ENCODE results near the gene PAIP2.
A peak's percentile ranks its signal among the peaks of the same experiment; 100 is the strongest.
"Not testable (repeated sequence)": the region's sequence is repeated elsewhere in the genome, so short reads cannot be mapped to it uniquely, and the experiment has no call there.

PAIP2 gene

GRCh38 chr5:139341689-139342422 is at the start of gene PAIP2:
Gene PAIP2 (plus strand): TSS chr5:139341854. CDS start chr5:139363785, 21,931 bp downstream.
- DNase-seq (ENCODE audit: low read depth in 3 of 3) = peak; percentile 92 to 98 (median 97)

- no peak for DNase-seq (ENCODE audit: low read depth in 3 of 3)
These were observed 48.5 kb upstream of the PAIP2 start for GRCh38 chr5:139293202-139293506.

- DNase-seq (ENCODE audit: low read depth in 3 of 3) = peak; percentile 88 to 93 (median 91)
These were observed 47.9 kb upstream of the PAIP2 start, which contains the start of gene MATR3 for GRCh38 chr5:139293507-139294373. Gene MATR3 (plus strand): TSS chr5:139293740. CDS start chr5:139307416, 13,676 bp downstream.

- peak in 2 of 3 experiments; percentile 40 to 45 for DNase-seq (ENCODE audit: low read depth in 3 of 3)
These were observed 47.1 kb upstream of the PAIP2 start for GRCh38 chr5:139294374-139295165.

- no peak for DNase-seq (ENCODE audit: low read depth in 3 of 3)
These were observed 46.2 kb upstream of the PAIP2 start for GRCh38 chr5:139295346-139296057.

GRCh38 chr5:139296198-139296597 is 45.5 kb upstream of the PAIP2 start:
- DNase-seq (ENCODE audit: low read depth in 3 of 3) = no peak

- no peak for DNase-seq (ENCODE audit: low read depth in 3 of 3)
These were observed 44.8 kb upstream of the PAIP2 start for GRCh38 chr5:139296862-139297326.

GRCh38 chr5:139297439-139298133 is 44.1 kb upstream of the PAIP2 start:
- DNase-seq (ENCODE audit: low read depth in 3 of 3) = no peak

- DNase-seq (ENCODE audit: low read depth in 3 of 3) = no peak
These were observed 43.4 kb upstream of the PAIP2 start for GRCh38 chr5:139298242-139298641.

GRCh38 chr5:139299486-139299885 is 42.2 kb upstream of the PAIP2 start:
- no peak for DNase-seq (ENCODE audit: low read depth in 3 of 3)

GRCh38 chr5:139301808-139302499 is 39.7 kb upstream of the PAIP2 start:
- DNase-seq (ENCODE audit: low read depth in 3 of 3) = no peak

GRCh38 chr5:139304391-139305324 is 37.0 kb upstream of the PAIP2 start:
- no peak for DNase-seq (ENCODE audit: low read depth in 3 of 3)

GRCh38 chr5:139306197-139306596 is 35.5 kb upstream of the PAIP2 start:
- no peak for DNase-seq (ENCODE audit: low read depth in 3 of 3)

GRCh38 chr5:139306628-139307379 is 34.9 kb upstream of the PAIP2 start:
- no peak for DNase-seq (ENCODE audit: low read depth in 3 of 3)

- no peak for DNase-seq (ENCODE audit: low read depth in 3 of 3)
These were observed 32.9 kb upstream of the PAIP2 start for GRCh38 chr5:139308797-139309196.

GRCh38 chr5:139310715-139311186 is 30.9 kb upstream of the PAIP2 start:
- DNase-seq (ENCODE audit: low read depth in 3 of 3) = not testable (repeated sequence)

- no peak for DNase-seq (ENCODE audit: low read depth in 3 of 3)
These were observed 29.6 kb upstream of the PAIP2 start for GRCh38 chr5:139312075-139312474.

- no peak for DNase-seq (ENCODE audit: low read depth in 3 of 3)
These were observed 27.4 kb upstream of the PAIP2 start for GRCh38 chr5:139314276-139314675.
